IPS-11a (cell line): ENCODE results near the gene SPATA33.

Experiments
- H3K4me3 ChIP-seq: one replicate; pipeline ENCODE4 v1.5.1; 2013; ENCODE audit warnings: low read depth, low read length, control low read depth

The SPATA33 gene

DNA sequence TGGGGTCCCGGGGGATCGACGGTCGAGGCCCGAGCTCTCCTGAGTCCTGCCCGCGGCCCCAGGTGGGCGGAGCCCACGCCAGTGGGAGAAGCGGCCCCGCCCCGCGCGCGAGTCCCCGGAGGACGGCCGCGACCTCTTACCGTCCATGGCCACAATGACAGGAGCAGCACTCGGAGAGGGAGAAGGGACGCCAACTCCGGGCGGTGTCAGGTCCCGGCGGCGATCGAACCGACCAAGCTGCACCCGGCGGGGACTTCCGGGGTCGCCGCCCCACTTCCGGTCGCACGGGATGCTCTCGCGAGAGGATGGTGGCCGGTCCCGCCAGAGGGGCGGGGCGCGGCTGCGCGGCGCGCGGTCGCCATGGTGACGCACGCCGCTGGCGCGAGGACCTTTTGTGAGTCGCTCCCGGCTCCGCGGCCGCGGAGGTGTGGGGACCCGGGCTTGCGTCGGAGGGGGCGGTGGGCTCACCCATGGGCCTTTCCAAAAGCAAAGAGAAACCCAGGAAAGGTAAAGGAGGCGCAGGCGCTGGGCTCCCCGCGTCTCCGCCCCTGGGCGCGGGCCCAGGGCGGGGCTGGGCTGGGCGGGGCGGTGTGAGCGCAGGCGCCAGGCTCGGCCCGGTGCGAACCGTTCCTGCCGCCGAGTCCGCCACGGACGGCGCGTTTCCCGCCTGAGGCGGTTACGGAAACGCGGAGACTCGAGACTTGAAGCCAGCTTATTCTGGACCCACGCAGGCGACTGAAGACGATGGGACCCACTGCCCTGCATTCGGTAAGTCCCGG lies at the start of gene SPATA33, which contains the start of gene CHMP1A:
Gene SPATA33, plus strand, starts transcription at position 395 of the 779 bp plus-strand sequence. Its CDS starts 76 bp downstream, at position 471.
Gene CHMP1A, minus strand, starts transcription at position 267 of the 779 bp plus-strand sequence. Its CDS starts 120 bp downstream, at position 147.
- peak within 1 kb of the TSS; percentile 87 for H3K4me3 ChIP-seq

DNA sequence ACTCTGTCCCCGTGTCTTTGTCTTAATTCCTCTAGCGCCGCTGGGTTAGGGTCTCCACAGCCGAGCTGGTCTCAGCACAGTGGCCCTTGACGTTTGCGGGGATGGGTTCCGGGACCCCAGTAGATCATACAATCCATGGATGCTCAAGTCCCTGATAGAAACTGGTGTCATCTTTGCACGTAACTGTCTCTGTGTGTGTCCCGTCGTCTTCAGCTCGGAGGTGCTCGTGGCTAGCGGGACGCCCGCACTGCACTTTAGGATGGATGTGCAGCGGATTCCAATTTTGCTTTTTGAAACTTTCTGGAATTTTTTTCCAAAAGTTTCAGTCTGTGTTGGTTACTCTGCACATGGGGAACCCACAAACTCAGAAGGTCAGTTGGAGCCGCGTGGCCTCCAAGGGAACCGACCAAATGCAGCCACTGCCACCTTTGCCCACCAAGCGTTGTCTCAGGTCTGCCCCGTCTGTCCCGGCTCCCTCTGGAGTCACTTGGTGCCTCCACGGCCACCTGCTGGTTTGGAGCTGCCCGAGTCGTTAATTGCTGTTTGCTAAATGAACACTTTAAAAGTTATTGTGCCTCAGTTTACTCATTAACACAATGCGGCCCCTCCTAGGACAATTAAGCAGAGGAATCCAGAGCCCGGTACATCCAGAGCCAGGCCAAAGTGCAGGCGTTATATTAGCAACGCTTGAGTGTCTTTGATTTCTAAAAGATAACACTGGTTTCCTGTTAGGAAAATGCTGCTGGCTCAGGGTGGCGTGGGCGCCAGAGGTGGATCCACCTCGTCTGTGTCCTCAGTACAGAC lies 49.5 kb upstream of the SPATA33 start:
- no peak overlapping the region for H3K4me3 ChIP-seq

DNA sequence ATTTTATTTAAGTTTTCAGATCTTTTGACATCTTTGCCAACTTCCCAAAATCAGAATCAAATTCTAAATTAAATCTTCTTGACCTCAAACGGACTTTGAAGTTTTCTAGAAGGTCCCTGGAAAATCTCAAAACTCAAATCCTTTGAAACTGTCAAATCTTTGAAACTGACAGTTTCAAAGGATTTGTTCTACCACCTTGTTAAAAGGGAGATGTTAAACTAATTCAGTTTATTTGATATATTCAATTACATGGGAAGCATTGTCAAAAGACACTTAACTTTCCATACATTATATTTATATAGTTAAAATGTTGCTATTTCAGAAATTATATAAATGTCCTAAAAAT lies 47.6 kb upstream of the SPATA33 start:
- H3K4me3 ChIP-seq = no peak overlapping the region

DNA sequence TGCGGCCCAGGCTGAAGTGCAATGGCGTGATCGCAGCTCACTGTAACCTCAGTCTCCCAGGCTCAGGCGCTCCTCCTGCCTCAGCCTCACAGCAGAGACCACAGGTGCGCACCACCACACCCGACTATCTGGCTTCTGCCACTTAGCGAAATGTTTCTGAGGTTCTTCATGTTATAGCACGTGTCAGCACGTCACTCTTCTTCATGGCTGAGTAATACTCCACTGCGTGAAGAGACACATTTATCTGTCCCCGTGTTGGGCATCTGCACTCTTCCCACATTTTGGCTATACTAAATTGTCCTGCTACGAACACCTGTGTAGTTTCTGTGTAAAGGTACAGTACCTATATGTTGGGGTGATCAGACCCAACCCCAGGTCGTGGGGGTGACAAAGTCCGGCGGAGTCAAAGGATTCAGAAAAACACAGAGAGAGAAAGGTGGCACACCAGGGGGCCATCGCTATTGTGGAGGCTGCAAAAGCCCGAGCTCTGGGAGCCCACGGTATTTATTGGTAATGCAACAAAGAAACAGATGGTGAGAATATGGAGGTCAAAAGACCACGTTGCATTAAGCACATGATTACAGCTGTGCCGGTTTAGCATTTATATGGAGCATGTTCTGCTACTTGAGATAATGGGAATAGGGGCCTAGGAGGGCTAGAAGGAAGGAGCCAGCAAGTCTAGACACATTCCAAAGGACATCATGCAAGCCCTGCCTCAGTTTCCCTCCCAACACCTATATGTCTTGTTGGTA lies 45.0 kb upstream of the SPATA33 start:
- H3K4me3 ChIP-seq = no peak overlapping the region

DNA sequence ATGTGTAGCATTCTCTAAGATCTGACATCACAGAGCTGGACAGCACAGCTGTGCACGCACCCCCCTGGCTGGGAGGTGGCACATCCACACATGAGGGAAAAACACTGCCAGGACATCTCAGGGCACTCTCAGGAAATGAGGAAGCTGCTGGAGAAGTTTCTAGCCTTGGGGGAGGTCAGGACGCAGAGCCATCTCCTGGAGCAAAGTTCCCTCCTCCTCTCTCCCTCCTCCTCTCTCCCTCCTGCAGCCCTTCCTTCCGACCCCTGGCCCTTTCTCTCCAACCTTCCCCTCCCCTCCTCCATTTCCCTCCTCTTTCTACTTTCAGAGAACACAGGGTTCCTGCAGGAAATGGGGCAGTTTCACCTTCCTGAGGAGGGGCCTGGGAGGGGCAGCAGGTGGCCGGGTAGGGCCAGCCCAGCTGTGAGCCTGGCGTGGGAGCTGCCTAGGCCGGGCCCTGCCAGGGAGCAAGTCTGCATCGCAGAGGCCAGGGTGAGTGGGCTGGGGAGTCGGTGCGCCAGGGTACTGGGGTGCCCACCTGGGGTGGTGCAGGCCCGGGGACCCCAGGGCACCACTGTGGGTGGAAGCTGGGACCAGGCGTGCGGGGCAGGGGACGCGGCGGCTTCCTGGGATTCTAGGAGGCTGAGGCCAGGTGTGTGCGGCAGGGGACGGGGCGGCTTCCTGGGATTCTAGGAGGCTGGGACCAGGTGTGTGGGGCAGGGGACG lies 44.2 kb upstream of the SPATA33 start, which contains the start of gene DPEP1:
Gene DPEP1, plus strand, starts transcription at position 412 of the 723 bp plus-strand sequence. CDS start 16,769 bp downstream, outside the sequence.
- no peak within 1 kb of the TSS for H3K4me3 ChIP-seq

DNA sequence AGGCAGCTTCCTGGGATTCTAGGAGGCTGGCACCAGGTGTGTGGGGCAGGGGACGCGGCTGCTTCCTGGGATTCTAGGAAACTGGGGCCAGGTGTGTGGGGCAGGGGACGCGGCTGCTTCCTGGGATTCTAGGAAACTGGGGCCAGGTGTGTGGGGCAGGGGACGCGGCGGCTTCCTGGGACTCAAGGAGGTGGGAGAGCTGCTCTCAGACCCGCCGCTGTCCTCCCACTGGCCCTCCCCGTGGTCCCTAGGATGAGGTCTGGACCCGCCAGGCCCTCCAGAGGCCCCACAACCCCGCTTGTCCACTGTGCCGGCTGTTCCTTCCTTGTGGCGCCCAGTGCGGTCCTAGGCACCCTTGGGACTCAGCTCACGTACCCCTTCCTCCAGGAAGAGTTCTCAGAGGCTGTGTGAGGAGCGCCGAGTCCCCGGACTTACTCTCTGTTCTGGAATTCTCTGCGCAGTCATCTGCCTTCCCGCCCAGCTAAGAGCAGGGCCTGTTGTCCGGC lies 43.6 kb upstream of the SPATA33 start:
- no peak overlapping the region for H3K4me3 ChIP-seq

DNA sequence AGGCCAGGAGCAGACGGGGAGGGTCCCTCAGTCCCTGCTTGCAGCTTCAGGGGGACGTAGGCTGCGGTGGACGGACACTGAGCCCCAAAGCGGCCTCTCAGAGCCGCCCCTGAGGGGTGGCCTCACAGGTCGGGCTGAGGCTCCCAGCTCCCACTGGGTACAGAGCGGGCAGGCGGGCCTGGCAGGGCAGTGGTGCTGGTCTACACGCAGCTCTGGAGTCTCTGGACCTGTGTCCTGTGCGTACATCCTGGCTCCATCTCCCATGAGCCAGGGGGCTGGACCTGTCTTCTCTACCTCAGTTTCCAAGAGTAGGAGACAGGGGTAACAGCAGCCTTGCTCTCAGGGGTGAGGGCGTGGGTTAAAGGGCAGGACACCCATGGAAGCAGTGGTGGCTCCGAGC lies 42.5 kb upstream of the SPATA33 start:
- no peak overlapping the region for H3K4me3 ChIP-seq

DNA sequence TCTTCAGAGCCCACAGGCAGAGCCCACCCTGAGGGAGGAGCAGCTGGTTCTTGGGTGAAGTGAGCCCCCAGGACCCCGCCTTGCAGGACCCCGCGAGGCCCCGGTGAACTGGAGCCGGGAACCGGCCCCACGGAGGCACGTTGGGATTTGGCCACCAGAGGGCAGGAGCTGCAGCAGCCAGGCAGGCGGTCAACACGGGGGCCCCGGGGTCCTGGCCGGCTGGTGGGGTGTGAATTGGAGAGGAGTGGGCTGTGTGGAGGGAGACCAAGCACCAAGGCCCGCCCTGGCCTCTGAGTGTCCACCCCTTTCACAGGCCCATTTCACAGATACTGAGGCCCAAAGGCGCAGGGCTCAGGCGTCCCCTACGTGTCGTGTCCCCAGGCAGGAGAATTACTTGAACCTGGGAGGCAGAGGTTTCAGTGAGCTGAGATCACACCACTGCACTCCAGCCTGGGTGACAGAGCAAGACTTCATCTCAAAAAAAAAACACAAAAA lies 42.0 kb upstream of the SPATA33 start:
- H3K4me3 ChIP-seq = no peak overlapping the region

DNA sequence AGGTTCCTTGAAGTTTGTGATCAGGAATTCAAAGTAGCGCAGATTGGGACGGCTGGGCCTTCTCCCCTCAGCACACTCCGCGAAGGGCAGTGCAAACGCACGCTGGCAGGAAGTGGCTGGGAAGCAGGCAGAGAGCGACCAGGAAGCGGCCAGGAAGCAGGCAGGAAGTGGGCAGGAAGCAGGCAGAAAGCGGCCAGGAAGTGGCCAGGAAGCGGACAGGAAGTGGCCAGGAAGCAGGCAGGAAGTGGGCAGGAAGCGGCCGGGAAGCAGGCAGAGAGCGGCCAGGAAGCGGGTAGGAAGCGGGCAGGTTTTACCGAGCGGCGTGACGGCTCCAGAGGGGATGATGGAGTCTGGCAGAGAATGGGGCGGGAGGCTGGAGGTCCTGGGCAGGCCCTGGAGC lies 41.0 kb upstream of the SPATA33 start:
- no peak overlapping the region for H3K4me3 ChIP-seq

DNA sequence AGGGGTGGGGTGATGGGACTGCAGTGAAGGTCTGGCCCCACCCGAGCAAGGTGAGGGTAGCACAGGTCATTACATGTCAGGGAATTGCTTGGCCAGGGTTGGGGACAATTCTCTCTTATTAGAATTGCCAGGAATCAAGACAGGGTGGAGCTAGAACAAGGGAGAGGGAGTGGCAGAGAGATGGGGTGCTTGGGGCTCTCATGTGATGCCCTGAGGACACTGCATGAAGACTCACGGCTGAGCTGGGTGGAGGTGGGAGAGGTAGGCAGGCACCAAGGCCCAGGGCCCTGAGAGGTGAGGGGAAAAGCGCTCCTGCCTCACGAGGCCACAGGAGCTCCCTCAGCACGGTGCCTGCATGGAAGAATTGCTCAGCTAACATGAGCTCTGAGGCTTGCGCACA lies 40.6 kb upstream of the SPATA33 start:
- no peak overlapping the region for H3K4me3 ChIP-seq

DNA sequence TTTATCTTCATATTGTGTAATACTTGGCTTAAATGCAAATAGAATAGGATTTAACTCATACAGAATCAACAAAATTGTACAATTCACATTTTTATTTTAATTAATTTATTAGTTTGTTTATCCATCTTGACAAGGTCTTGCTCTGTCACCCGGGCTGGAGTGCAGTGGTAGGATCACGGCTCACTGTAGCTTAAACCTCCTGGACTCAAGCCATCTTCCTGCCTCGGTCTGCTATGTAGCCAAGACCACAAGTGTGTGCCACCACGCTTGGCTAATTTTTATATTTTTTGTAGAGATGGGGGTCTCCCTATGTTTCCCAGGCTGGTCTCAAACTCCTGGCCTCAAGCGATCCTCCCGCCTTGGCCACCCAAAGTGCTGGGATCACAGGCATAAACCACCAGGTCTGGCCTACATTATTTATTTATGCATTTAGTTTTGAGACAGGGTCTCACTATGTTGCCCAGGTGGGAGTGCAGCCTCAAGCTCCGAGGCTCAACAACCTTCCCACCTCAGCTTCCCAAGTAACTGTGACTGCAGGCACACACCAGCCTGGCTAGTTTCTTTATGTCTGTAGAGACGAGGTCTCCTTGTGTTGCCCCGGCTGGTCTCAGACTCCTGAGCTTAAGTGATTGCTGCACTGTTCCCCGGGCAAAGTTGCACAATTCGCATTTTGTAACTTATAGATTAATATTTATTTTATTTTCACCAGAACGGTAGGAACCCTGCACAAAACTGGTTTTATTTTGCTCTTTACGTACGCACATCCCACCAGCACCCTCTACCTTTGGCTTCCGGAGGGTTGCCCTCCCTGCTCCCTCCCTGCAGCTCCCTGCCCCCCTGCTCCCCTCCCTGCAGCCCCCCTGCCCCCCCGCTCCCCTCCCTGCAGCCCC lies 39.3 kb upstream of the SPATA33 start:
- no peak overlapping the region for H3K4me3 ChIP-seq

DNA sequence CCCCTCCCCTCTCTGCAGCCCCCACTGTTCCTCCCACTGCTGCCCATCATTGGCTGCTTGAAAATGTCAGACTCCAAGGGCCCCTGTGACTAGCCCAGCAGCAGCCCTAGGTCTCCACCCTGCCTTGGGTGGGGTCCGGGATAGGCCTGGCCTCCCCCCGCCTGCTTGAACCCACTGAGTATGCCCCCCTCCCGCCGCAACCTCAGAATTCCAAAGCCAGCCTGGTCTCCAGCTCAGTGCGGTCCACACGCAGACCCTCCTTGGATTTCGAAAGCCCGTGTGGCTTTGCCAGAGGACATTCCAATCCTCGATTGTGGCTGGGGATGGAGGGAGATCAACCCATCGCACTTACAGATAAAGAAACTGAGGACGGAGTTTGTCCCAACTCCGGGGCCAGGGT lies 37.8 kb upstream of the SPATA33 start:
- no peak overlapping the region for H3K4me3 ChIP-seq

DNA sequence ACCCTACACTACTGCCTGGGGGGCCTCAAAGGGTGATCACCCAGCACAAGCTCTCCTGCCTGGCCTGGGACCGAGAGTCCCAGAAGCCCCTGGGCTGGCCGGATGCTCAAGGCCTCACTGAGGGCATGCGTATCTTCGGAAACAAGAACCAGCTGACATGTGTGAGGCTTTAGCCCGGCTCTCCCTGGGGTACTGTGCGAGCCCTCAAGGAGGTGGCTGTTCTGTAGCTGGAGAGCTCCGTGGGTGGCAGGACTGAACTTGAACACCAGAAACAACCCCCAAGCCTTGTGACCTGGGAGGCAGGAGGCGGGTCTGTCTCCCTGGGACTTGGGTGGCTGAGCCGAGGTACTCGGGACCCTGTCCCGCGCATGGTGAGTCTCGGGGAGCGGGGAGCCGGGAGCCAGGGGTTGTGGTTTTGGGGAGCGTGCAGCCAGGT lies 37.2 kb upstream of the SPATA33 start:
- no peak overlapping the region for H3K4me3 ChIP-seq

DNA sequence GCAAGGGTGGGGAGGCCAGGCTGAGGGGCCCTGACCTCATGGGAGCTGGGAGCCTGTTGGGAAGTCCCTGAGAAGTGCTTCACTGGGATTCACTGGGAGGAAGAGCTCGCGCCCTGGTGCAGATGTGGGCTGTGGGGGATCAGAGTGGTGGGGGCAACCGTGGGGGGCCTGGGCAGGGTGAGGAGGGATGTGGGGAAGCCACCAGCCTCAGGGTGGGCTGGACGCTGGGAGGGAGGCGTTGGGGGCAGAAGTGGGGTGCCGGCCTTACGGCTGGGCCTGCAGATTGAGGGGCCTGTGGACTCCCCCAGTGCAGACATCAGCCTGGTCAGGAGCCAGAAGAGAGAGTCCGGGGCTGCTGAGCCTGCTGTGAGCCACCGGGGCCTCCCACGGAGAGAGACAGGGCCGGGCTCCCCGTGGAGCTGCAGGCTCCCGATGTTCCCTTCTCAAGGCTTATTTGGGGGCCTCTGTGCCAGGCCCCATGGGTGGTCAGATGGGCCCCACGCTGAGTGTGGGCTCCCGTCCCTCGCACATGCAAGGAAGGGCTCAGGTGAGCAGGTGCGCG lies 36.4 kb upstream of the SPATA33 start:
- no peak overlapping the region for H3K4me3 ChIP-seq

DNA sequence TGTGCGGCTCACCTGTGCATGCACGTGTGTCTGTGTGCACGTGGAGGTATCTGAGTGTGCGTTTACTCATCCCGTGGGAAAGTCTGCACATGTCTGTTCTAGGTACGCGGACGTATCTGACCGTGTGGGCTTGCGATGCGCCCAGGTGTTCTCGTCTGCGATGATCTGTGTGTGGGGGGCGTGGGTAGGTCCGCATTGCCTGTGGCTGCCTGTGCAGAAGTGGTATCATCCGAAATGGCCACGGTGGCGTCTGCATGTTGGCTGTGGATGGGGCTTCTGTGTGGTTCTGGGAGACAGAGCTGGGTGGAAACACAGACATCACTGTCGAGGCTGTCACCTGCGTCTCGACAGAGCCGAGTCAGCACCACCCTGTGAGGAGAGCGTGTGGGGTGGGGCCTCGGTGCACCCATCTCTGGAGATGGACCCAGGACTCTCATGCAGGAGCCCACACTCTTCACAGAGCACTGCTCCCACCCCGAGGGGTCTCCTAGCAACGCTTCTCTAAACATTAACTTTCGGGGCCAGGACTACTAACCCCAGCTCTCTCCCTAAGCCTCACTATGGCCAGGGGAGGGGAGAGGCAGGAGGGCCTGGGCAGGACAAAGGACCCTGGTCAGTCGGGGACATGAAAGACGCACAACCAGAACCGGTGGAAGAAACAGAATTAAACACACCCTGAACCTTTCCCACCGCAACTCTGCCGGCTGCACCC lies 35.8 kb upstream of the SPATA33 start:
- H3K4me3 ChIP-seq = no peak overlapping the region

DNA sequence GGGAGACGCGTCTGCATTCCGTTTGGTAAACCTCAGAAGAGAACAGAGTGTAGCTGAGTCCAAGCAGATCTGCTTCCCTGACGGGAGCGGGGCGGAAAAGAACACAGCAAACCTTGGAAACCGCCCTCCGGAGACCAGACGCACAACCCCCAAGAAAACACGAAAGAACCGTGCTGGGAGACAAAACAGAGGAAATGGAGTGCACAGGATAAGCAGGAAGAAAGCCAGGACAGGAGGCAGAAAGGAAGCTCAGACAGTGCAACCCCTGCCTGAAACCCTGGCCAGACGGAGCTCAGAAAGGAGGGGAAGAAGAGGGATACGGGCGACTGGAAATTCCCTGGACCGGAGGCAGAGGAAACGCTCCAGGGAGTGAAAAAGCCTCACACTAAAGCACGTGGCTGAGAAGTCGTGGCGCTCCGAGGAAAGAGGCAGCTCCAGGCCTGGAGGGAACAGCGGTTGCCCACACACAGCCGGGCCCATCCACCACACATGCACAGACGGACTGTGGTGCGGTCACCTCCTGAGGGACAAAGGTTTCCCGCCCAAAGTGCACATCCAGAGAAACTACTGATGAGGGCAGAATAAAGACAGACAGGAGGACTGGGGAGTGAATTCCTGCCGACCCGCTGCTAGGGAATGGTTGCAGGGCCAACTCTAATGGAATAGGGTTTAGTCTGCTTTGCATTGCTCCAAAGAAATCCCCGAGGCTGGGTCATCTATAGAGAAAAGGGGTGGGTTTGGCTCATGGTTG lies 34.0 kb upstream of the SPATA33 start:
- no peak overlapping the region for H3K4me3 ChIP-seq
